Putamen (tissue), 1 donor: ENCODE results near the gene STXBP5.

Experiments
- DNase-seq: peaks from one replicate; pipeline ENCODE4 v3.0.0-alpha.2; 2016; ENCODE audit warnings: low spot score

Gene STXBP5

GRCh38 chr6:147438758-147439528 is 234.7 kb downstream of the STXBP5 start:
- DNase-seq = no peak
